Stimulated activated CD4-positive, alpha-beta T cell treated with anti-CD3 and anti-CD28 coated beads, Interleukin-4, amount 100 ng/mL, for 1 hour (primary cell): ENCODE data around the gene ANO4.
"Not testable (repeated sequence)": the region's sequence is repeated elsewhere in the genome, so short reads cannot be mapped to it uniquely, and the experiment has no call there.

Source experiments
- DNase-seq: peaks from one replicate; pipeline ENCODE4 v3.0.0-alpha.2; 2020

The ANO4 gene

DNA sequence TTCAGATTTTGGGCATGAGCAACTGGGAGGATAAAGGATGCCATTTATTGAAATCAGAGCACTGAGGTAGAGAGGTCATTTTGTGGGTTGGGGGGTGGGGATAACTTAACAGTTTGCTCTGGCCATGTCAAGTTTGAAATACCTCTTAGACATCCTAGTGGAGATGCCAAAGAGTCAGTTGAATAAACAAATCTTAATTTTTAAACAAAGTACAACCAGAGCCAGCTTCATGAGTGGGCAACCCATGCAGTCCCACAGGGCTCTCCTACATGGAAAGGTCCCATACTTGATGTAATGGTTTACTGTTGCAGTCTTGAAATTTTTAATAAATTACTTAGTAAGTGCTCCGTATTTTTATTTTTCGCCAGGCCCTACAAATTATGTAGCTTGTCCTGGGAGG, 81.2 kb downstream of the ANO4 start:
- no peak for DNase-seq

GRCh38 chr12:100877776-100878175, 83.2 kb downstream of the ANO4 start:
- no peak for DNase-seq

DNA sequence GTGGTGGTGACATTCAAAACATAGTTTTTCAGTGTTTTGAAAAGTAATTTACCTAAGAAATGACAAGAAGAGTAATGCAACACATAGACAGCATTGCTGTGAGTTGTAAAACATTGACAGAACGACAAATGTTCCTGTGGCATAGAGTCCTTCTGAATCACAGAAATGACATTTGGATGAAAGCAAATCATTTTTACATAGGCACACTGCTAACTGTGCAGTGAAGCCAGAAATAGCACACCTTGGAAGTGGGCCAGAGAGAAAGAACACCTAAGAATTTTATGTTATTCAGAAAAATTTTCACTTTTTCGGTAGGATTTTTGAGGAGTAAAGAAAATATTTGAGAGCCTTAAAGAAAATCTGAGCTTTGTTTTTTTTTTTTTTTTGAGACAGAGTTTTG, 100.6 kb downstream of the ANO4 start:
- DNase-seq: no peak

GRCh38 chr12:100896192-100896591, 101.6 kb downstream of the ANO4 start:
- DNase-seq: no peak

- no peak for DNase-seq
Measured at GRCh38 chr12:100897240-100897639, 102.7 kb downstream of the ANO4 start.

- no peak for DNase-seq
Measured at GRCh38 chr12:100899301-100899700, 104.7 kb downstream of the ANO4 start.

DNA sequence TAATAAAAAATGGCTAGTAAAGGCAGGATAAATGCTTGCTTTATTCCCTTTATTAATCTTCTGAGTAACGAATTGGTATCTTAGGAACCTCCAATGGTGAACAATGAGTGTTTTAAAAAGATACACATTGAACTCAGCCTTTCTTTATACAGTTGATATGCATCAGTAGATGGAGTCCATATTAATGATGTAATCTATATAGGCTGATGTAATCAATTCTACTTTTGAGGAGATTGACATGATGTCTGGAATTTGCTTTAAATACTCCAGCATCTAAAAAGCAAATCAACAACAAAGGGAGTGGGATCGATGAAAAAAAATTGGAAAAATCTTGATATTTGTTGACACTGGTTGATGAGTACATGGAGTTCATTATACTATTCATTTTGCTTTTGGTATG, 106.2 kb downstream of the ANO4 start:
- DNase-seq: no peak

DNA sequence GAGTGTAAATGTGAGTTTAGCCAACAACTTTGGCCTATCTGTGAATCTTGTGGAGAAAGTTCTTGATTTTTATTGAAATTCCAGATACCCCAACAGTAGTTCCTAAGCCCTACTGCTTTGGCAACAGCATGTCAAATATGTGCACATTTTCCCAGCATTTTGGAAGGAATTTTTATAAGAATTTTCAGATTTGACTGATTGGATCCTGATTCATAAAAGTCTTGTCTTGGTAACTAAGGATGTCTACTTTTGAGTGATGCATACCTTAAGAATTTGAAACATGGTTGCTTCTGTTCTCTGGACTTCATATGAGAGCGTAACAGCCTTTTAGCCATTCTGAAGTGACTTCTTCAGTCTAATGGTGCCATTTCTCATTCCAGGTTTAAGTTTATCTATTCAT, 106.7 kb downstream of the ANO4 start:
- DNase-seq: no peak

GRCh38 chr12:100904270-100904669, 109.7 kb downstream of the ANO4 start:
- DNase-seq: no peak

GRCh38 chr12:100908501-100908900, 113.9 kb downstream of the ANO4 start:
- no peak for DNase-seq

DNA sequence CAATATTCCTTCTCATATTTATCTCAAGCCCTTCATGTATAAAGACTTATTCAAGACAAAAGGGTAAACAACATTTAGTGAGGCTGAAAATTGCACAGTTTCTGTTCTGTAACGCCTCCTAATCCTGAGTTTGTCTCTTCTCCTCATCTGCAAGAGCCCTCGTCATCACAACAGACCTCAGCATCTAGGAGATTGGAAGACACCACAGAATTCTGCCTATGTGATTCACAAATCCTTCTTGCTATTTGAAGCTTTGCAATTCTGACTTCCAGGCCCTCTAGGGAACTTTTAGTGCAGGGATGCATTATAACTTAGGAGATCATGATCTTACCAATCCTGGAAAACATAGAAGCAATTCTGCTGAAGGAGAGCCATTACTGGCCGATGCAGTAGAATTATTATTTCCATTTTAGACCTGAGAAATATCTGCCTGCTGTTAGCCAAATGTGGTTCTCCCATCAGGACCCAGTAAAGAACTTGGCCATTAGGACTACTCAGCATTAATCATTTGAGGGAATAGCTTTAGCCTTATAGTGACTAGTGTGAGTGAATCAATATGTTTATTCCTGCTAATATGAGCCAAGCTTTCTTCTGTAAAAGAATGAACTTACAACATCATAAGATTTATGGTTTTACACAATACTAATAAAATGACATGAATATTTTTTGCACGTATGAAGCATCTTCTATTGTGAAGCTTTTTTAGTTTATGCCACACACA, 119.5 kb downstream of the ANO4 start:
- no peak for DNase-seq

GRCh38 chr12:100919116-100919515, 124.5 kb downstream of the ANO4 start:
- no peak for DNase-seq

DNA sequence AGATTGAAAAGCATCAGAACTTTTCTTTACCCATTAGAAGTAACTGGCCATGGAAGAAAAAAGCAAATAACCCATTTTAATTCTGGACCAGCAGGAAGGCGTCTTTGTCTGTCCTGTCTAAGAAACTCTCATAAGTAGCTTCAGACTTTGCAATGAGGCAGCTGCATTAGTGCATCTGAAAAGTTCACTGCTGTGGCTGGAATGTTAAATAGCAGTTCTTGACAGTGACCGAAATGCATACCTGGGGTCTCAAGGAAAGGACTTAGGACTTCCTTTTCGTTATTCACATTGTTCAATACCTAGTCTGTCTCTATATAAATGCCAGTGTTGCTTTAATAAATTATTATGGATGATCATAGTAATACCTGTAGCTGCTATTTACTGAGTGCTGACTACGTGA, 125.9 kb downstream of the ANO4 start:
- DNase-seq: no peak

- DNase-seq: no peak
Measured at GRCh38 chr12:100926669-100927248, 132.2 kb downstream of the ANO4 start.

- no peak for DNase-seq
Measured at GRCh38 chr12:100927826-100928225, 133.2 kb downstream of the ANO4 start.

DNA sequence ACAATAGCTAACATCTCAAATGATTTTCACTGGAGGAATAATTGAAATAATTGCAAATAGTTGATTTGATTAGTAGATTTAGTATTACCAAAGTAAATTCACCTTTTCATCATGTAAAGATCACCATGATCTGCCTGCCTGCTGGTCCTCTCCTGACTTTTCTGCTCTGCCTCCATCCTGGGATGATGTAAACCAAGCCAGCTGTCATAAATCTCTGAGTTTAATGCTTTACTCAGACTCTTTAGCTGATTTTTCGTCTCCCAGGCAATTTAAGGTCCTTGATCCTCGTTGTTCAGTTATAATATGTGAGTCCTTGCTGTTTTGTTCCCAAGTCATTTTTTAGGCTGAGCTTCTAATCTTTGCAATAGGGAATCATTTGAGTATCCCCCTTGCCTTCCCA, 138.0 kb downstream of the ANO4 start:
- no peak for DNase-seq

DNA sequence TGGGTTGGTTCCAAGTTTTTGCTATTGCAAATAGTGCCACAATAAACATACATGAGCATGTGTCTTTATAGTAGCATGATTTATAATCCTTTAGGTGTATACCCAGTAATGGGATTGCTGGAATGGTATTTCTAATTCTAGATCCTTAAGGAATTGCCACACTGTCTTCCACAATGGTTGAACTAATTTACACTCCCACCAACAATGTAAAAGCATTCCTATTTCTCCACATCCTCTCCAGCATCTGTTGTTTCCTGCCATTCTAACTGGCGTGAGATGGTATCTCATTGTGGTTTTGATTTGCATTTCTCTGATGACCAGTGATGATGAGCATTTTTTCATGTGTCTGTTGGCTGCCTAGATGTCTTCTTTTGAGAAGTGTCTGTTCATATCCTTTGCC, 139.0 kb downstream of the ANO4 start:
- not testable (repeated sequence) for DNase-seq

DNA sequence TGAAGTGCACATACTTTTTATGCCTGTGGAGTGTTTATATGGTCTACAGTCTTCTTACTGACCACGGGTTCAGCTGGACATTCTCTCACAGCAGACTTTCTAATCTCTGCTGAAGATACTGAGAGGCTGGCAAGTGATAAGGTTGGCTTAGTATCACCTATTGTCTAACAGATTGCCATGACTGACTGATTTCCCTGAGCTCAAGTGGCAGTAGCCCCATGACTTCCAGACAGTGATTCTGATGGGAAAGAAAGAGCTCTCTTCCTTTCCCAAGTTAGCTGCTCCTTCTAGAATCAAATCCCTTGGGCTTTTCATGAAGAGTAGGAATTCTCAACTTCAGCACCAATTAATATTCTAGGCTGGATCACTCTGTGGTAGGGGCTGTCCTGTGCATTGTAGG, 141.4 kb downstream of the ANO4 start:
- DNase-seq: no peak

- DNase-seq: no peak
Measured at GRCh38 chr12:100936661-100937060, 142.1 kb downstream of the ANO4 start.

DNA sequence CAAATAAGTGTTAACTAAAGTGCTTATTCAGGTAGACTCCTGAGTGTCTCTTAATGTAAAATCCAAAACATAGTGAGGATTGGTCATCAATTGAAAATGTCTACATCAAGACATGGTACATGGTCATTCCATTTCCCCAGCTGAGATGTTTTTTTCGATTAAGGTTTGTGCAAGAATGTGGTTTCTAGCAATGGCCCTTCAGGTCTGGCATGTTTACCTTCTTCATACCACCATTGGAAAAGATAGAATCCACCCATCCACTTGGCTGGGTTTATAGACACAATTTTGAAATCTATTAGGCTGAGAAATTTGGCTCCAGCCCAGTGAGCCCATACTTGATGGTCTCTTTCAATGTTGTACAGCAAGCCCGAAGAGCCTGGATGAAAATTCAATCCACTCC, 145.9 kb downstream of the ANO4 start:
- no peak for DNase-seq

GRCh38 chr12:100942984-100943749, 148.6 kb downstream of the ANO4 start:
- no peak for DNase-seq

DNA sequence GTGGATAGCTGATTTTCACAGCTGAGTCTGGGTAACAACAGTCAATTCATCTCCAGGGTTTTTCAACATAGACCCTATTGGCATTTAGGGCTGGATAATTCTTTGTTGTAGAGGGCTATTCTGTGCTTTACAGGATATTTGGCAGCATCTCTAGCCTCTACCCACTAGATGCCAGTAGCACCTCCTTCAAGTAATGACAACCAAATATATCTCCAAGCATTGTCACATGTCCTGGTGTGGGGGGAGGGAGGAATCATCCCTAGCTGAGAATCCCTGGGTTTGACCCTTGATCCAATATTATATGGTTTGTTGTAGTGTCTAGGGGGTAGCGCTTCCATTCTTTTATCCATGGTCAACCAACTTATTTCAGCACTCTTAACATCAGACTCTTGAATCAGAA, 157.2 kb downstream of the ANO4 start:
- no peak for DNase-seq

GRCh38 chr12:100953217-100953616, 158.6 kb downstream of the ANO4 start:
- no peak for DNase-seq

- no peak for DNase-seq
Measured at GRCh38 chr12:100953677-100954076, 159.1 kb downstream of the ANO4 start.
